Stimulated activated CD4-positive, alpha-beta T cell treated with anti-CD3 and anti-CD28 coated beads, Interleukin-1b, Interleukin-23, amount 100 ng/mL, for 4 hours (primary cell): Measurements from ENCODE around the gene FOXF1.
A peak's percentile ranks its signal among the peaks of the same experiment; 100 is the strongest.

ENCODE experiments used
- DNase-seq, 2 donors: peaks; one replicate each; pipeline ENCODE4 v3.0.0-alpha.2; 2020; ENCODE audit warnings: low read depth in 2 of 2

Gene FOXF1

DNA sequence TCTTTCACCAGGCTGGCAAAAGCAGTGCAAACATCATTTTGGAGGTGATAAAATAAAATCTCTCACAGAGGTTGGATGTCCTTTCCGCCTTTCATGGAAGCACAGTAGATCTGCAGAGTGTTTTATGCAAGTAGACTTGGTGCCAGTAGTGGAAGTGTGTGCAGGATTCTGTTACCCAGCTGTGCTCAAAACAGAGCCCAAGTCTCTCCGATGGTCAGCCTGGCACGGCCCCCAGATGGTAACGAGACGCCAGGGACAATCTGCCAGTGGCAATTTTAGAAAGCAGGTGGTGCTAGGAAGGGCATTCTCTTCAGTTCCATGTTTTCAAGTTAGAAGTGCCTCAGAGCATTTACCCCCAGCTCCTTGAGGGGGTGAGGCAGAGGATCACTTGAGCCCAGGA is 46.2 kb downstream of the FOXF1 start:
- no peak for DNase-seq

GRCh38 chr16:86557587-86557986 is 47.3 kb downstream of the FOXF1 start:
- no peak for DNase-seq

GRCh38 chr16:86558355-86559193 is 48.2 kb downstream of the FOXF1 start:
- DNase-seq: no peak

GRCh38 chr16:86559802-86560305 is 49.5 kb downstream of the FOXF1 start:
- DNase-seq: no peak

GRCh38 chr16:86562356-86562755 is 52.0 kb downstream of the FOXF1 start:
- no peak for DNase-seq

GRCh38 chr16:86563469-86564345 is 53.4 kb downstream of the FOXF1 start:
- peak; percentile 76 to 82 for DNase-seq
